HG03196 (cell line): Measurements from ENCODE around the gene KLHL18.

Experiments used
- ATAC-seq: cut with Tn5 transposase; IDR thresholded peaks from one replicate; pipeline ENCODE4 v1.9.1; 2021; ENCODE audit not compliant: unreplicated experiment

KLHL18 gene

DNA sequence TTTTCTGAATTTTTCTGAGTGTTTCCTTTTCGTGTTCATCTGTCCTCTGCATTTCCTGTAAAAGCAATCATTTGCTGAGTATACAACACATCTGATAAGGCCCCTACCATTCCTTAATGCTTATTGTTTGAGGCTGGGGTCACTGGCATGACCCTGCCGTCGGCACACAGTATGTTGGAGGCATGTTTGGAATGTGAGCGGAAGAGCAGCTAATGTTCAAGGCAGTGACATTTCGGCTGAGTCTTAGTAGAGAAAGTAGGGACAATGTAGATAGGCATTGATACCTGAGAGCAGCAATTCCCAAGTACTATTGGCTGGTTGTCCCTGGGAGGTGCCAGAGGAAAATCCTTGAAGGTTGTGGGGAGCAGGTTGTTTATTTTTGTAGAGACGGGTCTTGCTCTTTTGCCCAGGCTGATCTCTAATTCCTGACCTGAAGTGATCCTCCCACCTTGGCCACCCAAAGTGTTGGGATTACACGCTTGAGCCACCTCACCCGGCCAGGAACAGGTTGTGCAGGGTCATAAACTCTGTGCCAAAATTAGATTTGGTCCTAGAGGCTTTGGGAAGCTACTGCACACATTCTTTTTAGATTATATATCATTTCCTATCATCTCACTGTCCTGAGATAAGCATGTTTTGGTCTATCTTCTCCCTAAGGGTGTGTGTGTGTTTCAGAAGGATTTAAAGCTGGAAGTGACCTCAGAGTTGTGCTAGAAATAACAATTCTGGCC is 111.6 kb downstream of the KLHL18 start:
- ATAC-seq: no peak

- no peak for ATAC-seq
These were observed 112.1 kb downstream of the KLHL18 start for GRCh38 chr3:47394881-47395280.
